HG03378 (cell line): ENCODE results near the gene CWC22.
"Not testable (repeated sequence)": the region's sequence is repeated elsewhere in the genome, so short reads cannot be mapped to it uniquely, and the experiment has no call there.

ENCODE experiments used
- ATAC-seq: cut with Tn5 transposase; IDR thresholded peaks from one replicate; pipeline ENCODE4 v1.9.1; 2021; ENCODE audit warnings: mild to moderate bottlenecking, moderate library complexity; ENCODE audit not compliant: unreplicated experiment

Gene CWC22

GRCh38 chr2:179953359-179953758 is 53.7 kb downstream of the CWC22 start:
- no peak for ATAC-seq

GRCh38 chr2:179952658-179953057 is 54.4 kb downstream of the CWC22 start:
- peak; percentile 78 for ATAC-seq

- peak; percentile 53 for ATAC-seq
Observed at GRCh38 chr2:179951680-179952079, 55.4 kb downstream of the CWC22 start.

GRCh38 chr2:179950391-179950790 is 56.7 kb downstream of the CWC22 start:
- no peak for ATAC-seq

GRCh38 chr2:179949438-179949837 is 57.7 kb downstream of the CWC22 start:
- no peak for ATAC-seq

- ATAC-seq = no peak
Observed at GRCh38 chr2:179948058-179948457, 59.0 kb downstream of the CWC22 start.

- no peak for ATAC-seq
Observed at GRCh38 chr2:179946810-179947615, 60.1 kb downstream of the CWC22 start.

GRCh38 chr2:179946346-179946745 is 60.8 kb downstream of the CWC22 start:
- no peak for ATAC-seq

DNA sequence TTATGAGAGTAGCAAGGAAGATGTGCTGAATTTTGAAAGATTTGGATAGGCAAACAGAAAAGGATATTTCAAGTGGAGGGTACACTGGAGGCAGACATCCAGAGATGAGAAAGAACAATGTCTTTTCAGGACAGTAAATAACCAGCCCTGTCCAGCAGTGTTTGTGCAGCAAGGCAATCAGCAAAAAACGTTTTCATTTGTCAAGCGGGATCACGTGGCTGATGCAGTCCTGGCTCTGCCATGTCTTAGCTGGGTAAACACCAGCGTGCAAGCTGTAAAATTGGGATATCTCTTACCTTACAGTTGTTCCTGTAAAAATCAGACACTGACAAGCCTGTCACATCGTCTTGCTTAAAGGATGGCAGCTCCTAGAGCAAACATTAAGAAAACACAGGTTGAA is 67.8 kb downstream of the CWC22 start:
- no peak for ATAC-seq

- no peak for ATAC-seq
Observed at GRCh38 chr2:179938026-179938425, 69.1 kb downstream of the CWC22 start.

- ATAC-seq = no peak
Observed at GRCh38 chr2:179936654-179937053, 70.4 kb downstream of the CWC22 start.

DNA sequence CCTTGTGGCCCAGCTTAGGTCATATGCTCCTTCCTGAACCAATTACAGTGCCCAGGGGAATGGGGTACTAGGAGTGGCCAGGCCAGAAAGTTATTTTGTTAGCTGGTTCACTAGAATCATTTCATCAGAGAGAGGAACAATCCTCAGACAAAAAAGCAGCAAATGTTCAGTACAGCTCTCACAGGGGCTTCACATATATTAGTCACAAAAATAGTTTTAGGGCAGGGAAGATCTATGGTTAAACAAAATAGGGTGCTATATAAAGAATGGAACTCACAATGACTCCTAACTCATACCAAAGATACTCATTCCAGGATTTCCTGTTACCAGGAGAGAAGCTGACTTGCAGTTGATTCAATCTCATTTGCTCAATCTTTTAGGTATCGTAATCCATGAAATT is 71.0 kb downstream of the CWC22 start:
- ATAC-seq = no peak

- ATAC-seq = no peak
Observed at GRCh38 chr2:179932786-179933185, 74.3 kb downstream of the CWC22 start.

DNA sequence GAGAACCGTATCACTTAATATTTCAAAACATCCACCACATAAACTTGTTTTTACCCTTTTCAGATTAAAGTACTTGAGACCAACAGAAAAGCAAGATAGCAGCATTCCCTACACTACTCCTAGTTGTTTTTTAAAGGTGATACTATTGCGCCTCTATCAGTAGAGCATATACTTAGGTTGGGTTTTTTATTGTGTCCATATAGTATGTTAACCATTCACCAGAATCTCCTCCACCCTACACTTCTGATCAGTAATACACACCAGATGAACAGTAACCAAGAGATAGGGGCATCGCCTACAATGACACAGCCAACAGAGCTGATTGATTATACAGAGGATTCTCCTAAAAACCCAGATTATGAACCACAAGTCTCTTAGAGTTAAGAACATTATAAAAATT is 75.6 kb downstream of the CWC22 start:
- ATAC-seq = no peak

DNA sequence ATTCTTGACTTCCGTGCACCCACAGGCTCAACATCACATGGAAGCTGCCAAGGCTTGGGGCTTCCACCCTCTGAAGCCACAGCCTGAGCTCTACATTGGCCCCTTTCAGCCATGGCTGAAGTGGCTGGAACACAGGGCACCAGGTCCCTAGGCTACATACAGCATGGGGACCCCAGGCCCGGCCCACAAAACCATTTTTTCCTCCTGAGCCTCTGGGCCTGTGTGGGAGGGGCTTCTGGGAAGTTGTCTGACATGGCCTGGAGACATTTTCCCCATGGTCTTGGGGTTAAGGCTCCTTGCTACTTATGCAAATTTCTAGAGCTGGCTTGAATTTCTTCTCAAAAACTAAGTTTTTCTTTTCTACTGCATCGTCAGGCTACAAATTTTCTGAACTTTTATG is 77.1 kb downstream of the CWC22 start:
- ATAC-seq = not testable (repeated sequence)

GRCh38 chr2:179927041-179927440 is 80.1 kb downstream of the CWC22 start:
- no peak for ATAC-seq

- no peak for ATAC-seq
Observed at GRCh38 chr2:179925713-179926112, 81.4 kb downstream of the CWC22 start.

GRCh38 chr2:179917272-179917671 is 89.8 kb downstream of the CWC22 start:
- no peak for ATAC-seq

DNA sequence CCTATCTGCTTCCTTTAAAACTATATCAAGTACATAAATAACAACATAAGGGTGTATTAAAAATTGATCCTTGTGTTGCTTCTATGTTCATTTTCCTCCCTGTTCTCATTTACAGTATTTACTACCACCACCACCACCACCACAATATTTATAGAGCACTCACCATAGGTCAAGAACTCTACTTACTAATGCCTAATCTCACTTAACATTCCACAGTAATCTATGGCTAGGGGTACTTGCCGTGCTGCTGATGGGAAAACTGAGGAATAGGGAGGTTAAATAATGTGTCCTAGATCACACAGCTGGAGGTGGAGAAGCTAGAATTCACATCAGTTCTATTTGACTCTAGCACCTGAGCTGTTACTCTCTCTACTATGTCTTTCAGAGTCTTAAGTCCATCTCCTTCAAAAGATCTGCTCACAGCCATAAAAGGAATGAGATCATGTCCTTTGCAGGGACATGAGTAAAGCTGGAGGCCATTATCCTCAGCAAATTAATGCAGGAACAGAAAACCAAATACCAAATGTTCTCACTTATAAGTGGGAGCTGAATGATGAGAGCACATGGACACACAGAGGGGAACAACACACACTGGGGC is 91.6 kb downstream of the CWC22 start:
- ATAC-seq = no peak

GRCh38 chr2:179913809-179914208 is 93.3 kb downstream of the CWC22 start:
- no peak for ATAC-seq

- ATAC-seq = no peak
Observed at GRCh38 chr2:179911569-179911968, 95.5 kb downstream of the CWC22 start.

- no peak for ATAC-seq
Observed at GRCh38 chr2:179910735-179911113, 96.4 kb downstream of the CWC22 start.
